Measurements from ENCODE around the gene BLMH.

GRCh38 chr17:30273373-30273772, 18.4 kb downstream of the BLMH start:
- TF ChIP-seq REST (IDR thresholded peaks at IDR 0.05; ENCODE audit: insufficient read depth in 1 of 2, low read depth in 2 of 2, low read length in 2 of 2) (no peak), POLR2AphosphoS5 (IDR thresholded peaks at IDR 0.05; ENCODE audit: low read depth, low read length) (no peak)

Data from PFSK-1 (cell line).